SK-N-SH (cell line): ENCODE measurements around the gene LRP2BP. TPM values are rescaled to one million over a fixed set of nuclear protein-coding genes. Genes with fewer than 3 reads are reported as not detected.

Experiments used
- CTCF ChIA-PET: fragments of 300-600, 350-600 bp; formaldehyde crosslinking; extraction: SDS; loops from one replicate; lab custom pipeline; 2021; lab: Yijun Ruan, JAX
- POLR2A ChIA-PET: fragments of 350-600 bp; sonication (Branson Sonifier 250); formaldehyde crosslinking; extraction: SDS; loops from one replicate; lab custom pipeline; 2020; ENCODE audit warnings: antibody characterized with exemption, inconsistent platforms; lab: Yijun Ruan, JAX
- DNase-seq: peaks from one replicate; pipeline ENCODE4 v3.0.0; 2012
- H2AFZ ChIP-seq: fragments of 200-600 bp; sonication (generic); 2 replicates; pipeline ENCODE4 v1.8.1; 2016; ENCODE audit warnings: antibody characterized with exemption, mild to moderate bottlenecking, low read depth
- H3F3A ChIP-seq: fragments of 200-600 bp; sonication (generic); replicated peaks from 2 replicates; pipeline ENCODE3; 2016; ENCODE audit warnings: antibody characterized with exemption, mild to moderate bottlenecking; ENCODE audit not compliant: insufficient read depth
- H3K27ac ChIP-seq, 2 experiments: fragments of 200-500 bp in 1 of 2; fragments of 200-600 bp in 1 of 2; sonication (Bioruptor generic) in 1 of 2; sonication (generic), shearing (Covaris generic) in 1 of 2; 2 replicates each; pipeline versions ENCODE4 v1.5.1 to v1.6.1; 2014 to 2016; ENCODE audit warnings: low read depth in 2 of 2, inconsistent platforms in 1 of 2, low read length in 1 of 2, mild to moderate bottlenecking in 1 of 2, mixed read lengths in 1 of 2
- H3K27me3 ChIP-seq: fragments of 200-600 bp; sonication (generic), shearing (Covaris generic); 2 replicates; pipeline ENCODE4 v1.6.1; 2016; ENCODE audit warnings: mixed run types; ENCODE audit not compliant: insufficient read depth
- H3K36me3 ChIP-seq, 2 experiments: fragments of 200-500 bp in 1 of 2; fragments of 200-600 bp in 1 of 2; sonication (Bioruptor generic) in 1 of 2; sonication (generic) in 1 of 2; replicated peaks in 1 of 2; 2 replicates each; pipeline versions ENCODE3 to v1.5.1; 2014 to 2016; ENCODE audit warnings: low read length in 1 of 2, mild to moderate bottlenecking in 1 of 2; ENCODE audit not compliant: insufficient read depth in 2 of 2, control insufficient read depth in 1 of 2
- H3K4me1 ChIP-seq, 2 experiments: fragments of 200-500 bp in 1 of 2; fragments of 200-600 bp in 1 of 2; sonication (Bioruptor generic) in 1 of 2; sonication (generic), shearing (Covaris generic) in 1 of 2; 2 replicates each; pipeline versions ENCODE4 v1.5.1 to v1.6.1; 2014 to 2016; ENCODE audit warnings: low read depth in 1 of 2, low read length in 1 of 2, mixed run types in 1 of 2; ENCODE audit not compliant: insufficient read depth in 2 of 2, control insufficient read depth in 1 of 2
- H3K4me2 ChIP-seq: fragments of 200-600 bp; sonication (generic), shearing (Covaris generic); 2 replicates; pipeline ENCODE4 v1.6.1; 2017; ENCODE audit warnings: mixed run types
- H3K4me3 ChIP-seq, 2 experiments: fragments of 200-500 bp in 1 of 2; fragments of 200-600 bp in 1 of 2; sonication (Bioruptor generic) in 1 of 2; sonication (generic), shearing (Covaris generic) in 1 of 2; 2 replicates each; pipeline versions ENCODE4 v1.5.1 to v1.8.1; 2014 to 2016; ENCODE audit warnings: low read depth in 2 of 2, inconsistent platforms in 1 of 2, low read length in 1 of 2, mild to moderate bottlenecking in 1 of 2, mixed read lengths in 1 of 2, moderate library complexity in 1 of 2
- H3K79me2 ChIP-seq: fragments of 200-600 bp; sonication (generic); 2 replicates; pipeline ENCODE4 v1.8.1; 2017; ENCODE audit warnings: mild to moderate bottlenecking; ENCODE audit not compliant: insufficient read depth
- H3K9ac ChIP-seq: fragments of 200-600 bp; sonication (generic); 2 replicates; pipeline ENCODE4 v1.6.1; 2017; ENCODE audit warnings: mixed run types
- H3K9me2 ChIP-seq: fragments of 200-600 bp; sonication (generic); 2 replicates; pipeline ENCODE4 v1.6.1; 2017; ENCODE audit warnings: mixed run types
- H3K9me3 ChIP-seq: fragments of 200-600 bp; sonication (generic); 2 replicates; pipeline ENCODE4 v1.6.1; 2017; ENCODE audit warnings: mixed run types, mild to moderate bottlenecking, moderate library complexity
- H4K20me1 ChIP-seq: fragments of 200-600 bp; sonication (generic); 2 replicates; pipeline ENCODE4 v1.6.1; 2017; ENCODE audit warnings: mild to moderate bottlenecking, mixed run types; ENCODE audit not compliant: insufficient read depth
- CHD2 ChIP-seq: fragments of 150-350 bp; IDR thresholded peaks from 2 replicates; pipeline ENCODE4 v1.6.1; 2018; ENCODE audit warnings: low read length; ENCODE audit not compliant: partially characterized antibody
- CTCF ChIP-seq: fragments of 200-600 bp; sonication (generic); IDR thresholded peaks from 2 replicates; pipeline ENCODE4 v1.6.1; 2017; ENCODE audit warnings: antibody characterized with exemption, mild to moderate bottlenecking, moderate library complexity
- EP300 ChIP-seq, 2 experiments: IDR thresholded peaks; 2 replicates each; pipeline versions ENCODE4 v1.4.0 to v1.6.1; 2012; ENCODE audit warnings: borderline replicate concordance in 1 of 2, low read depth in 1 of 2, low read length in 1 of 2
- NRF1 ChIP-seq: IDR thresholded peaks from 2 replicates; pipeline ENCODE4 v1.6.1; 2012; ENCODE audit warnings: low read depth, mild to moderate bottlenecking, low read length
- RAD21 ChIP-seq: IDR thresholded peaks from 2 replicates; pipeline ENCODE4 v1.6.1; 2012; ENCODE audit warnings: mild to moderate bottlenecking, low read length
- RCOR1 ChIP-seq: fragments of 150-350 bp; IDR thresholded peaks from 2 replicates; pipeline ENCODE4 v1.6.1; 2017; ENCODE audit warnings: antibody characterized with exemption, low read length
- REST ChIP-seq: IDR thresholded peaks from 2 replicates; pipeline ENCODE4 v1.6.1; 2012; ENCODE audit warnings: mild to moderate bottlenecking, low read depth, low read length, moderate library complexity
- SIN3A ChIP-seq: IDR thresholded peaks from 2 replicates; pipeline ENCODE4 v1.6.1; 2012; ENCODE audit warnings: low read depth, mild to moderate bottlenecking, low read length, moderate library complexity, borderline replicate concordance
- SMC3 ChIP-seq: IDR thresholded peaks from 2 replicates; pipeline ENCODE4 v1.6.1; 2012; ENCODE audit warnings: low read depth, low read length, improper control_type of control experiment
- TEAD4 ChIP-seq: IDR thresholded peaks from 2 replicates; pipeline ENCODE4 v1.4.0; 2012; ENCODE audit warnings: mild to moderate bottlenecking, borderline replicate concordance; ENCODE audit not compliant: insufficient read depth
- USF2 ChIP-seq: fragments of 150-350 bp; IDR thresholded peaks from 2 replicates; pipeline ENCODE4 v1.6.1; 2017; ENCODE audit warnings: antibody characterized with exemption, low read length, low read depth, borderline replicate concordance
- ZBTB33 ChIP-seq: IDR thresholded peaks from 2 replicates; pipeline ENCODE4 v1.4.0; 2012; ENCODE audit warnings: low read depth, borderline replicate concordance
- WGBS: methylation state at CpG from one replicate; pipeline ENCODE4 v1.1.6; 2017; ENCODE audit warnings: low lambda C conversion rate; 5-methylcytosine and 5-hydroxymethylcytosine counted together
- polyA plus RNA-seq, 3 experiments: library from polyadenylated mRNA; depleted of rRNA; stranded (reverse); fragments of >200 nt; gene quantifications; 2 replicates each; pipeline ENCODE4 v1.2.3, GENCODE V29; 2012

Gene LRP2BP
- polyA plus RNA-seq, 1 of the 3 experiments (the other 2 are of a cell fraction), result 0.30 TPM

GRCh38 chr4:185408432-185408831, 12.7 kb upstream of the LRP2BP start:
- CTCF ChIA-PET, result no interaction called here
- no peak overlapping the region for H3K4me3 ChIP-seq
- no peak for DNase-seq

GRCh38 chr4:185405296-185405999, 9.7 kb upstream of the LRP2BP start:
- ChIA-PET POLR2A (interaction anchor here (1.2 to 1.7 kb wide), 3 partner anchors 9 to 10 kb away, joined by 3 to 6 read pairs (median 3); partner anchors contain the start of genes ANKRD37 and LRP2BP), CTCF (interaction anchor here (1.3 kb wide), 1 partner anchor 632 kb away, joined by 6 read pairs; no protein-coding TSS in a partner anchor)

More at GRCh38 chr4:185408432-185408831, 12.7 kb upstream of the LRP2BP start:
- no peaks in the 10 kb centered on the region for H4K20me1 ChIP-seq
- no peaks in the 10 kb centered on the region for H3K9me3 ChIP-seq
- H3K4me2 ChIP-seq, result no peak overlapping the region
- H3F3A ChIP-seq, result peaks cover 14% of the 10 kb centered on the region
- H3K36me3 ChIP-seq, result peaks cover 37 to 43% of the 10 kb centered on the region in 2 experiments
- no peak overlapping the region for H3K9ac ChIP-seq
- H2AFZ ChIP-seq, result no peak overlapping the region
- 95% methylated on average over 2 of the region's 2 CpGs for WGBS
- no peak for TF ChIP-seq SIN3A
- TF ChIP-seq, all 33 proteins: peak for 0
- Histone ChIP-seq H3K9me2 (no peaks in the 10 kb centered on the region), H3K27ac (no peak overlapping the region), H3K79me2 (no peaks in the 10 kb centered on the region), H3K4me1 (0 out of 4 replicates have a peak, but pooled peaks cover 0 to 8% of the 10 kb centered on the region in 2 experiments), H3K27me3 (no peaks in the 10 kb centered on the region)
- POLR2A ChIA-PET, result no interaction called here

More at GRCh38 chr4:185405296-185405999, 9.7 kb upstream of the LRP2BP start:
- no peak for DNase-seq
- Histone ChIP-seq H3K4me3 (no peak overlapping the region), H3K9me3 (no peaks in the 10 kb centered on the region), H3K4me1 (no peaks in the 10 kb centered on the region), H3K9me2 (no peaks in the 10 kb centered on the region), H3K27ac (no peak overlapping the region), H2AFZ (no peak overlapping the region), H3K36me3 (peaks cover 50 to 51% of the 10 kb centered on the region in 2 experiments), H3K4me2 (no peak overlapping the region), H3K79me2 (no peaks in the 10 kb centered on the region), H3F3A (peaks cover 21% of the 10 kb centered on the region), H4K20me1 (no peaks in the 10 kb centered on the region)
- WGBS, result 94% methylated on average over 6 of the region's 6 CpGs
- TF ChIP-seq REST (no peak), SIN3A (no peak), RAD21 (no peak), USF2 (no peak), EP300 (IDR thresholded peaks at IDR 0.05; ENCODE audit: borderline replicate concordance in 1 of 2, low read depth in 1 of 2, low read length in 1 of 2) (no peak), CTCF (no peak), RCOR1 (no peak), SMC3 (no peak), ZBTB33 (no peak), NRF1 (no peak), TEAD4 (no peak), CHD2 (no peak)
- TF ChIP-seq, all 33 proteins: peak for 0
- no peaks in the 10 kb centered on the region for H3K27me3 ChIP-seq
- no peak overlapping the region for H3K9ac ChIP-seq
